ENCODE measurements around the gene FGGY. TPM values are rescaled to one million over a fixed set of nuclear protein-coding genes. Genes with fewer than 3 reads are reported as not detected.

Gene FGGY
- total RNA-seq, 1 donor from 2014 or later: 24.3 TPM

DNA sequence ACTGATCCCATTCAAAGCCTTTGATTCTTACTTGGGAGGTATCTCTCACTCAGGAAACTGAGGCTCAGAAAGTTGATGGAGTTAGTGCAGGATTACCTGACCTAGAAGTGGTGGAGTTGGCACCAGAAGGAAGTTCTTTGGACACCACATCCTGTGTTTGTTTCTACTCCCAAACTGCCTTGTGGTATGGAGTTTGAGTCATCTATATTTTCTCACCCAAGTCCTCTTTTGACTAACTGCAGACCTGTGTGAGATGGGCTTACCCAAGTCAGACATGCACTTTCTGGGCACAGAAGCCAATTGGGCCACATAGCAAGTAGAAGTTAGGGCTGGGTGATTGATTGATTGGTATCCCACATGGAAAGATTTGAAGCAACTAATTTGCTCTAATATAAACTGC is 36.1 kb downstream of the FGGY start:
- TF ChIP-seq, protein P1, sequence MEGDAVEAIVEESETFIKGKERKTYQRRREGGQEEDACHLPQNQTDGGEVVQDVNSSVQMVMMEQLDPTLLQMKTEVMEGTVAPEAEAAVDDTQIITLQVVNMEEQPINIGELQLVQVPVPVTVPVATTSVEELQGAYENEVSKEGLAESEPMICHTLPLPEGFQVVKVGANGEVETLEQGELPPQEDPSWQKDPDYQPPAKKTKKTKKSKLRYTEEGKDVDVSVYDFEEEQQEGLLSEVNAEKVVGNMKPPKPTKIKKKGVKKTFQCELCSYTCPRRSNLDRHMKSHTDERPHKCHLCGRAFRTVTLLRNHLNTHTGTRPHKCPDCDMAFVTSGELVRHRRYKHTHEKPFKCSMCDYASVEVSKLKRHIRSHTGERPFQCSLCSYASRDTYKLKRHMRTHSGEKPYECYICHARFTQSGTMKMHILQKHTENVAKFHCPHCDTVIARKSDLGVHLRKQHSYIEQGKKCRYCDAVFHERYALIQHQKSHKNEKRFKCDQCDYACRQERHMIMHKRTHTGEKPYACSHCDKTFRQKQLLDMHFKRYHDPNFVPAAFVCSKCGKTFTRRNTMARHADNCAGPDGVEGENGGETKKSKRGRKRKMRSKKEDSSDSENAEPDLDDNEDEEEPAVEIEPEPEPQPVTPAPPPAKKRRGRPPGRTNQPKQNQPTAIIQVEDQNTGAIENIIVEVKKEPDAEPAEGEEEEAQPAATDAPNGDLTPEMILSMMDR (conservative IDR thresholded peaks at IDR 0.05; ENCODE audit: low read depth, low read length): no peak
- no peak overlapping the region for H3K4me3 ChIP-seq (ENCODE audit: low read depth, low read length)
- no peak for DNase-seq (ENCODE audit: low read depth)

GRCh38 chr1:59333626-59334277 is 36.9 kb downstream of the FGGY start:
- TF ChIP-seq, protein P1 (conservative IDR thresholded peaks at IDR 0.05; ENCODE audit: low read depth, low read length): no peak
- no peak for DNase-seq (ENCODE audit: low read depth)

GRCh38 chr1:59340411-59341307 is 43.8 kb downstream of the FGGY start:
- no peak for DNase-seq (ENCODE audit: low read depth)
- TF ChIP-seq, protein P1 (conservative IDR thresholded peaks at IDR 0.05; ENCODE audit: low read depth, low read length): no peak
- no peak overlapping the region for H3K4me3 ChIP-seq (ENCODE audit: low read depth, low read length)

More at GRCh38 chr1:59333626-59334277, 36.9 kb downstream of the FGGY start:
- H3K4me3 ChIP-seq (ENCODE audit: low read depth, low read length): no peak overlapping the region

DNA sequence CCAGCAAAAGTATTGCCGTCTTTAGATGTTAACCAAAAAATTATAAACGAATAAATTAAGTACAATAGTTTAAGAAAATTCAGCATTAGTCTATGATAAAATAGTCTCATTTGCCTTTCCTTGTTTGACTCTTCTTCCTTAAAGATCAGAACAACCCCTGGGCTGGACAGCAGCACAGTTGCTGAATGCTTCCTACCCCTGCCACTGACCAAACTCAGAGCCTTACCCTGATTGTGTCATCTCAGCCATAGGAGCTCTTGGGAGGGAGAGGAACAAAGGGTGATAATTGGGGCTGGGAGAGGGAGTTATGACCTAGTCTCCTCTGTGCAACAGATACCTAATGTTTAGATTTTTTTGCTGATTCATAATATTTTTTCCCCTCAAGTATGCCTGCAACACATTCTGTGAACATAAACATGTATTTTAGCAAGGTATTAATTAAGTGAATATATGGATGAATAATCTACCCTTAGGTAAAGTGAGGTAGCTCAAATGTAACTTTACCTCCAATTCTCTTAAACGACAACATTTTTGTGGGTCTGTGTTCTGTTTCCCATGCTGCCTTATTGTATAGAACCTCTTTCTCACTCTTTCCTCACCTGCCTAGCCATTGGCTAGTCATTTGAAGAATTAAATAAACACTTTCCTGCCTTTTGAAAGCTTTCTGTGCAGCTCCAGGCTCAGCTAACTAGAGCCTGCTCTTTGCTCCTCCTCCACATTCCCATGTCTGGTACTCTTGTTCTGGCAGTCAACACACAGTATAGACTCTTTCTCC is 46.1 kb downstream of the FGGY start:
- DNase-seq (ENCODE audit: low read depth): no peak
- no peak overlapping the region for H3K4me3 ChIP-seq (ENCODE audit: low read depth, low read length)
- TF ChIP-seq, protein P1 (conservative IDR thresholded peaks at IDR 0.05; ENCODE audit: low read depth, low read length): no peak

DNA sequence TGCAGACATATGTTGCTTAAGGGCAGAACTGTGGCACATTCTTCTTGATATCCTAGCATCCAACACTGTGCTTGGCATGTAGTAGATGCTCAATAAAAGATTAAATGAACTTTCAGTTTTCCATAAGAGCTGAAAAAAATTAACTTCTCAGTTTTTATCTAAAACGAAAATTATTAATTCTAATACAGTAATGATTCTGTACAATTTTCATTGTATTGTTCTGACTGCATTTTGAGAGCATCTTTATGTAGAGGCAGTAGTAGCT is 46.6 kb downstream of the FGGY start:
- DNase-seq (ENCODE audit: low read depth): no peak
- no peak overlapping the region for H3K4me3 ChIP-seq (ENCODE audit: low read depth, low read length)
- TF ChIP-seq, protein P1 (conservative IDR thresholded peaks at IDR 0.05; ENCODE audit: low read depth, low read length): no peak

- TF ChIP-seq, protein P1 (conservative IDR thresholded peaks at IDR 0.05; ENCODE audit: low read depth, low read length): no peak
- no peak overlapping the region for H3K4me3 ChIP-seq (ENCODE audit: low read depth, low read length)
- no peak for DNase-seq (ENCODE audit: low read depth)
Measured at GRCh38 chr1:59345221-59345620, 48.3 kb downstream of the FGGY start.
